RWPE1 (cell line): ENCODE measurements around the gene MMD2.

ENCODE experiments used
- CTCF ChIA-PET: fragments of 350-600 bp; sonication (Branson Sonifier 250); formaldehyde crosslinking; extraction: SDS; loops from one replicate; lab custom pipeline; 2021; lab: Yijun Ruan, JAX
- POLR2A ChIA-PET: fragments of 400-600 bp; formaldehyde crosslinking; extraction: SDS; loops from one replicate; lab custom pipeline; 2020; ENCODE audit warnings: antibody characterized with exemption; ENCODE audit not compliant: low non-redundant PET; lab: Yijun Ruan, JAX
- DNase-seq: peaks from one replicate; pipeline ENCODE4 v3.0.0; 2012; ENCODE audit warnings: low spot score
- H3K27ac ChIP-seq: fragments of 450-650 bp; 2 replicates; pipeline ENCODE4 v1.5.1; 2017
- CTCF ChIP-seq: fragments of 450-650 bp; conservative IDR thresholded peaks from 2 replicates; pipeline ENCODE4 v1.5.1; 2017; ENCODE audit warnings: low read depth, mild to moderate bottlenecking

Gene MMD2

GRCh38 chr7:4928445-4928844 is 30.5 kb downstream of the MMD2 start:
- H3K27ac ChIP-seq = no peak overlapping the region
- TF ChIP-seq CTCF = no peak
- ChIA-PET CTCF (no interaction called here), POLR2A (no interaction called here)
- no peak for DNase-seq

GRCh38 chr7:4919969-4920766 is 38.8 kb downstream of the MMD2 start:
- no peak for TF ChIP-seq CTCF
- H3K27ac ChIP-seq = no peak overlapping the region
- ChIA-PET CTCF (interaction anchor here (0.6 kb wide), 1 partner anchor 122 kb away, joined by 3 read pairs; no protein-coding TSS in a partner anchor), POLR2A (no interaction called here)
- no peak for DNase-seq

GRCh38 chr7:4916113-4916512 is 42.9 kb downstream of the MMD2 start:
- POLR2A ChIA-PET = no interaction called here
- no peak for DNase-seq
- TF ChIP-seq CTCF = no peak
- H3K27ac ChIP-seq = no peak overlapping the region
- CTCF ChIA-PET = interaction anchor here (0.6 kb wide), 1 partner anchor 1609 kb away, joined by 3 read pairs; no protein-coding TSS in a partner anchor

GRCh38 chr7:4911111-4911828 is 47.7 kb downstream of the MMD2 start:
- no peak for TF ChIP-seq CTCF
- H3K27ac ChIP-seq = no peak overlapping the region
- ChIA-PET CTCF (no interaction called here), POLR2A (no interaction called here)
- DNase-seq = no peak

GRCh38 chr7:4906682-4907081 is 52.3 kb downstream of the MMD2 start:
- no peak overlapping the region for H3K27ac ChIP-seq
- CTCF ChIA-PET = no interaction called here
- TF ChIP-seq CTCF = no peak
- DNase-seq = no peak
- POLR2A ChIA-PET = no interaction called here

- TF ChIP-seq CTCF = no peak
- ChIA-PET POLR2A (no interaction called here), CTCF (interaction anchor here (0.6 kb wide), 1 partner anchor 20 kb away, joined by 3 read pairs; no protein-coding TSS in a partner anchor)
- no peak overlapping the region for H3K27ac ChIP-seq
- DNase-seq = no peak
Measured at GRCh38 chr7:4905171-4905570, 53.8 kb downstream of the MMD2 start.
